ENCODE measurements around the gene CD55. TPM values are rescaled to one million over a fixed set of nuclear protein-coding genes. Genes with fewer than 3 reads are reported as not detected.

Gene CD55, protein sequence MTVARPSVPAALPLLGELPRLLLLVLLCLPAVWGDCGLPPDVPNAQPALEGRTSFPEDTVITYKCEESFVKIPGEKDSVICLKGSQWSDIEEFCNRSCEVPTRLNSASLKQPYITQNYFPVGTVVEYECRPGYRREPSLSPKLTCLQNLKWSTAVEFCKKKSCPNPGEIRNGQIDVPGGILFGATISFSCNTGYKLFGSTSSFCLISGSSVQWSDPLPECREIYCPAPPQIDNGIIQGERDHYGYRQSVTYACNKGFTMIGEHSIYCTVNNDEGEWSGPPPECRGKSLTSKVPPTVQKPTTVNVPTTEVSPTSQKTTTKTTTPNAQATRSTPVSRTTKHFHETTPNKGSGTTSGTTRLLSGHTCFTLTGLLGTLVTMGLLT
- 30.6 TPM for total RNA-seq

DNA sequence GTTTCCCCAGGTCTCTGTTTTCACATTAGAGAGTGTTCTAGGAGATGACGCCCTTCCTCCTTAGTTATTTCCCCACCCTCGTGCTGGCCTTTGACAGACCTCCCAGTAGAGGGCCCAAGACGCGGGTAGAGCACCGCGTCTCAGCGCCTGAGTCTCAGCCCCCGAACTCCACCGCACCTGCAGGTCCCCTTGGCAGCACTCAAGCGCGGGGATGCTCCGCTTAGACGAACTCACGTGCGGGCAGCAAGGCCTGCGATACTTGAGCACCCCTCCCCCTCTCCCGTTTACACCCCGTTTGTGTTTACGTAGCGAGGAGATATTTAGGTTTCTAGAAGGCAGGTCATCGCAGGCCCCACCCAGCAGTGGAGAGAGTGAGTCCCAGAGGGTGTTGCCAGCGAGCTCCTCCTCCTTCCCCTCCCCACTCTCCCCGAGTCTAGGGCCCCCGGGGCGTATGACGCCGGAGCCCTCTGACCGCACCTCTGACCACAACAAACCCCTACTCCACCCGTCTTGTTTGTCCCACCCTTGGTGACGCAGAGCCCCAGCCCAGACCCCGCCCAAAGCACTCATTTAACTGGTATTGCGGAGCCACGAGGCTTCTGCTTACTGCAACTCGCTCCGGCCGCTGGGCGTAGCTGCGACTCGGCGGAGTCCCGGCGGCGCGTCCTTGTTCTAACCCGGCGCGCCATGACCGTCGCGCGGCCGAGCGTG lies at the start of gene CD55:
Gene CD55 (plus strand): TSS at position 600 of the 711 bp plus-strand sequence. CDS start 88 bp downstream, at position 688.
- DNase-seq: peak; percentile 88

DNA sequence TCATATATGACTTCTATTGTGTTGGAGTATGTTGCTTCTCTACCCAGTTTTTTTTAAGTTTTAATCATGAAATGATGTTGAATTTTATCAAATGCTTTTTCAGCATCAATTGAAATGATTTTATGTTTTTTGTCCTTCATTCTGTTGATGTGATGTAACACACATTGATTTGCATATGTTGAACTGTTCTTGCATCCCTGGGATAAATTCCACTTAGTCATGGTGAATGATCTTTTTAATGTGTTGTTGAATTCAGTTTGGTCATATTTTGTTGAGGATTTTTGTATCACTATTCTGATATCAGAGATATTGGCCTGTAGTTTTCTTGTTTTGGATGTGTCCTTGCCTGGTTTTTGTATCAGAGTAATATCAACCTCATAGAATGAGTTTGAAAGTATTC lies 46.6 kb upstream of the CD55 start:
- no peak for DNase-seq

DNA sequence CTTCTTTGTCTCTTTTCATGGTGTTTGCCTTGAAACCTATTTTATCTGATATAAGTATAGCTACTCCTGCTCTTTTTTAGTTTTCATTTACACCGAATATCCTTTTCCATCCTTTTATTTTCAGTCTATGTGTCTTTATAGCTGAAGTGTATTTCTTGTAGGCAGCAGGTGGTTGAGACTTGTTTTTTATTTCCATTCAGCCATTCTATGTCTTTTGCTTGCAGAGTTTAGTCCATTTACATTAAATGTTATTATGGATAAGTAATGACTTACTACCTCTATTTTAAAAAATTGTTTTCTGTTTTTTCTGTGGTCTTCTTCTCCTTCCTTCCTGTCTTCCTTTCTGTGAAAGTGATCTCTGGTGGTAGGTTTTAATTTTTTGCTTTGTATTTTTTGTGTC lies 45.0 kb upstream of the CD55 start:
- DNase-seq: no peak

DNA sequence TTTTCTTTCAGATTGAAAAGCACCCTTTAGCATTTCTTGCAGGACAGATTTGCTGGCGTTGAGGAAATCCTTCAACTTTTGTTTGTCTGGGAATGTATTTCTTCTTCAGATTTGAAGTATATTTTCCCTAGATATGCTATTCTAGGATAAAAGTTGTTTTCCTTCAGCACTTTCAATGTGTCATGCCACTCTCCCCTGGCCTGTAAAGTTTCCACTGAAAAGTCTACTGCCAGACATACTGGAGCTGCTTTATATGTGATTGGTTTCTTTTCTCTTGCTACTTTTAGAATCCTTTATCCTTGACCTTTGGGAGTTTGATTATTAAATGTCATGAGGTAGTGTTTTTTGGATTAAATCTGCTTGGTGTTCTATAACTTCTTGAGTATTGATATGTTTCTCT lies 44.2 kb upstream of the CD55 start:
- DNase-seq: no peak

DNA sequence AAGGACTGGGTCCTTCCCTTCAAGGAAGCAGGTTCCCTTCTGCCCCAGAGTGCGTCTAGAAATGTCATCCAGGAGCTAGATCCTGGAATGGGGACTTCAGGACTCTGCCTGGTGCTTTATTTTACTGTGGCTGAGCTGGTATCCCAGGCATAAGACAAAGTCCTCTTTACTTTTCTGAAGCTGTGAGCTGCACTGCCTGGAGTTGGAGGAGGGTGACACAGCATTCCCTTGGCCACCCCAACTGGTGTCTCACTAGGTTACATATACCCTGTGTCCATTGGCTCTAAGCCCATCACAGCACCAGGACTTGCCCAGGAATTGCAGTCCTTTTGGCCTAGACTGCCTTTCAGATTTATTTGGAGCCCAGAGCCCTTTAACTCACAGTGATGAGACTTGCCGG lies 41.8 kb upstream of the CD55 start:
- DNase-seq: no peak

DNA sequence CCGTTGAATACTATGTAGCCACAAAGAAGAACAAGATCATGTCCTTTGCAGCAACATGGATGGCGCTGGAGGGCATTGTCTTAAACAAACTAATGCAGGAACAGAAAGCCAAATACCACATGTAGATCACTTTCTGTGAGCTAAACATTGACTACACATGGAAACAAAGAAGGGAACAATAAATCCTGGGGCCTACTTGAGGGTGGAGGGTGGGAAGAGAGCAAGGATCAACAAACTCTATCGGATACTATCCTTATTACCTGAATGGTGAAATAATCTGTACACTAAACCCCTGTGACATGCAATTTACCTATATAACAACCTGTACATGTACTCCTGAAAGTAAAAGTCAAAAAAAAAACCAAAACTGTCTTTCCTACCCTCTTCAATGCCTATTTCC lies 40.8 kb upstream of the CD55 start:
- no peak for DNase-seq

DNA sequence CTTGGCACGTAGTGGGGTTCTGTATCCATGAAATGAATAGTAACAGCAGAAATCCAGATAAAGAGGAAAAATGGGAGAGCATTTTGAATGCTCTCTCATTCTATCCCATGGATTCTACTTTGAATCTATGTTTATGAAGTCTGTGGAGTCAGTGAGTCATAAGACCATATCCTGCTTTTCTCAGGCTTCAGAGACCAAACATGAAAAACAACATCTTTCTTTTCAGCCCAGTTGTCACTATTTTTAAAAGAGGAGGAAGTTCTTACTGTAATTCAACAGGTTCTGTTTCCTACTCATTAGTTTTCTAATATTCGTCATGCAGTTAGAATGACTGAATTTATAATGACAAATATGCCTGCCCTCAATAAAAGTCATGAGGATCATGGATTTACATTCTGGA lies 39.4 kb upstream of the CD55 start:
- DNase-seq: no peak

DNA sequence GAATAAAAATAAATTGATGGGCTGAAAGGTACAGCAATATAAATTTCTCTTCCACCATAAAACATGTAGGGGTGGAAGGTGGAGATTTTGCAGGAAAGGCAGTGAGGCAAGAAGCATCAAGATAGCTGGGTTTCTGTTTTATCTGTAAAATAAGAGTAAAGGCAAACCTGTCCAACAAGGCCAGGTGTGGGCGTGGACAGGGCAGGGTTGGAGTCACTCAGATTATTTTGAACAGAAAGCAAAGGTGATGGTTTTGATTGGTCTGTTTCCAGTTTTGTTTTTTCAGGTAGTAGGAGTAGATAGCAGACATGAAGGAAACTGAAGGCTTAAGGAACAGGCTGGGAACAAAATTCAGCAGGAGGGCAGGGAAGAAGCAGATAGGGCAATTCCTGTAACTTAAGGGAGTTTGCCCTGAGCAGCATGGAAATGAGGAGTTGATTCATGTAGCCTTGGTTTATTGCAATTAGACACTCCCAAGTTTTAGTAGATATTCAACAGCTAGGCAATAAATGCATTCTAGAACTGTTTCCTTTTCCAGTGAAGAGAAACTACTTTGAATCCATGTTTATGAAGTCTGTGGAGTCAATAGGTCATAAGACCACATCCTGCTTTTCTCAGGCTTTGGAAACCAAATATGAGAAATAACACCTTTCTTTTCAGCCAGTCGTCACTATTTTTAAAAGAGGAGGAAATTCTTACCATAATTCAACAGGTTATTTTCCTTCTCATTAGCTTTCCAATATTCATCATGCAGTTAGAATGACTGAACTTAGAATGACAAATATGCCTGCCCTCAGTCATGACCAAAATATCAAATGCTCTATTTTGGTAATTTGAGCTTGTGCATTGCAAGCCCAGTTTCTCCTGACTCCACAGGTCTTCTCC lies 38.7 kb upstream of the CD55 start:
- DNase-seq: no peak

DNA sequence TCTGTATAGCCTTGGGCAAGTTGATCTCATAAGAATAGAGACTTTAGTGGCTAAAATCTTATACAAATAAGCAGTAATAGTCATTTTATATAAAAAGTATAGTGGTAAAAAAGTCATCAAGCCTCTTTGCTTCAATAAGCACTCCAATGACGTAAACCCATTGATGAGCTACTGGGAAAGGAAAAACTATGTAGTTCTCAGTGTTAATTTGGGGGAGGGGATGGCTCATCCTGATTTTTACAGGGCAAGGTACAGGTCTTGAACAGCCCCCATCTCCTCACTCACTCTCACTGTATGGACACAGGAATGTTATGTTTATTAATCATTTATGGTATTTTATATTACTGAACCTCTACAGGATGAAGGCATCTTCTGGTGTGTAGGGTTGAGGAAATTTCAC lies 38.1 kb upstream of the CD55 start:
- DNase-seq: no peak

DNA sequence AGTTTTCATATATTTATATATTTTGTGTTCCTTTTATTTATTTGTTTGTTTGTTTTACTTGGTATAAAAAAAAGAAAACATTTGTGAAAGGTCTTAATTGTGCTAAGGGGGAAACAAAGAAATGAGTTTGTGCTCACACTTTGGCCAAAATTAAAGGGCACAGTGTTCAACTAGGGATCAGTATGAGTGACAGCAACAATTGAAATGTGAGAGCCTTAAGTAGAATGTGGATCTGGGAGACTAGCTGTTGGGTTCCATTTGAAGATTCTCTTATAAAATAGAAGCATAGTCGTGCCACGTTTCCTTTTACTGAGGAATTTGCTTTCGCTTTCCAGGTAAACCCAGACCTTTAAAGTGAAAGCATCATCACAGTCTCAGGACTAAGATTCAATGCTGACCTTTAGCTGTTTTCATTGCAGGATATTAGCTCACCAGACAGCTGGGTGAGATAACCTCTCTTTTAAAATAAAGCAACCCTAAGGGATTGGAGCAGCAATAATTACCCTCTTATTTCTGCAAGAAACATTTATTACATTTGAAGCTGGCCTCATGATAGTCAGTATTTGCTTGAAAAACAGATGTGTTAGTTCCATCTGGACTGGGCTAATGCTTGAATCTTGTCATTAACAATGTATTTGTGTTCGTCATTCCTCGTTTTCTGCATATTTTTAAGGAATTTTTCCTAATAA lies 37.1 kb upstream of the CD55 start:
- no peak for DNase-seq

DNA sequence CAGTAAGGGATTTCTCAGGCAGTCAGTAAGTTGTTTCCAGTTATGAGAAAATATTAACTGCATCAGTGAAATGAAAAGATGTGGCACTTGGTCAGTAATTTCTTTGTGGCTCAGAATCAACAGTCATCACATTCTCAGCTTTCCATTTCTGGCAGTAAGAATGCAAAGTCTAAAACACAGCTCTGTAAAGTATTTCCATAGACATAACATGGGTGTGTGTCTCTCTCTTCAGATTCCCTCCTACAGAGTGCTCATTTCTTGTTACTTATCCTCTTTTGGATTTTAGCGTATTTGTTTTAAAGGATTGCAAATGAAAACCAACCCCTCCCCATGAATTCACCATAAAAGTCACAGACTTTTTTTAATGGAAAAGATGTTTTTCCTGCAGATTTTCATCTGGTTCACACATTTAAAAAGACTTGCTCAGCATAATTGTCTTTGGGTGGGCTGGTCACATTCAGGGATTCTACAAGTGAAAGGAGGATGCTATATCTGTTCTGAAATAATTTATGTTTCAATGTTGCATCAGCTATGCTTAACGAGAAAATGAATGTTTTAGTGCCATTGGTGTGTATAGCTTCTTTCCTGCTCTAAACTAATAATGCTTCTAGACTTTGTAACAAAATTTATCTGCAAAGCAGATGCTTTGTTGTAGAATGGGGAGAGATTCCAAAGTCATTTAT lies 34.6 kb upstream of the CD55 start:
- peak; percentile 36 for DNase-seq

DNA sequence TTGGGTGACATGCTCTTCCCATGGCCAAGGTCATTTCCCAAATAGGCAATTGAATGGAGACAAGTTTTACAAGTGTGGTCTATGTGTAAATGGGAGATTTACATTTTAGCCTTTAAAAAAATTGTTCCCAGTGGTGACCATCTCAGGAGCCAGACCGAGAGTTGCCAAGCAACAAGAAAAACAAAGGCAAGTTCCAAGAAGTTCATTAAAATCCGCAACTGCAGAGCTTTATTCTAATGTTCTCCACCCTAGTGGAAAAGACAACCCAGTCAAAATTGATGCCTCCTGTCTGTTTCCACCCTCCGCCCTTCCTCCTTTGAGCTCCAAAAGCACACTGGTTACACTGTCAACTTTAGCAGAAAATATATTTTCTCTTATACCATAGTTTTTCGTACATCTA lies 33.2 kb upstream of the CD55 start:
- peak; percentile 47 for DNase-seq

DNA sequence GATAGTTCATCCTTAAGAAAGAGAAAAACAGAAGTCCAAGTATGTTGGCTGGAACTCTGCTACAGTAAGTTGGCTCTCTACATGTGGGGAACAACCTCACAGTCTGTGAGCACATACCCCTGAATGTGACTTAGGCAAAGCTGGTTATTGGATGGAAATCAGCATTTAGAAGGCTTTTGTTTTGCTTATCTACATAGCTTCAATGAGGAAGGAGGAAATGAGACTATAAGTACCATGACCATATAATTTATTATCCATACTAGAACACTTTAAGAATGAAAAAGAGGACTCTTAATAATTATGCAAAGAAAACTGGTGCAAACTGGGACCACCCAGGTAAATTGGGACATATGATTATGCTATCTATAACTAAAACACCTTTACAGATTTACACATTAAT lies 31.7 kb upstream of the CD55 start:
- DNase-seq: no peak

DNA sequence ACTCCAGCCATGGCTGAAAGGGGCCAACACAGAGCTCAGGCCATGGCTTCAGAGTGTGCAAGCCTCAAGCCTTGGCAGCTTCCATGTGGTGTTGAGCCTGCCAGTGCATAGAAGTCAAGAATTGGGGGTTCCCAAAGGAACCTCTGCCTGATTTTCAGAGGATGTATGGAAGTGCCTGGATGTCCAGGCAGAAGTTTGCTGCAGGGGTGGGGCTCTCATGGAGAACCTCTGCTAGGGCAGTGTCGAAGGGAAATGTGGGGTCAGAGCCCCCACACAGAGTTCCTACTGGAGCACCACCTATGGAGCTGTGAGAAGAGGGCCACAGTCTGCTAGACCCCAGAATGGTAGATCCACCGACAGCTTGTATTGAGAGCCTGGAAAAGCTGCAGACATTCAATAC lies 29.8 kb upstream of the CD55 start:
- no peak for DNase-seq

DNA sequence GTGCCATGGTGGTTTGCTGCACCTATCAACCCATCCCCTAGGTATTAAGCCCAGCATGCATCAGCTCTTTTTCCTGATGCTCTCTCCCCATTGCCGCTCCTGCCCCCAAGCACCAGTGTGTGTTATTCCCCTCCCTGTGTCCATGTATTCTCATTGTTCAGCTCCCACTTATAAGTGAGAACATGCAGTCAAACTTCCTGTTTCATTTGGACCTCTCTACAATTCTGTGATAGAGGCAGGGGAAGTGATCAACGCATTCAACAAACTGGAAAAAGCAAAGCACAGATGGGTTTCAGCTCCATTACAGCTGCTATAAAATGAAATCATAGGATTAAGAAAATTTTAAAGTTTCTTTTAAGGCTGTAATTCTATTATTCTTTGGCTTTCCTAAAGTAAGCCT lies 23.3 kb upstream of the CD55 start:
- no peak for DNase-seq

DNA sequence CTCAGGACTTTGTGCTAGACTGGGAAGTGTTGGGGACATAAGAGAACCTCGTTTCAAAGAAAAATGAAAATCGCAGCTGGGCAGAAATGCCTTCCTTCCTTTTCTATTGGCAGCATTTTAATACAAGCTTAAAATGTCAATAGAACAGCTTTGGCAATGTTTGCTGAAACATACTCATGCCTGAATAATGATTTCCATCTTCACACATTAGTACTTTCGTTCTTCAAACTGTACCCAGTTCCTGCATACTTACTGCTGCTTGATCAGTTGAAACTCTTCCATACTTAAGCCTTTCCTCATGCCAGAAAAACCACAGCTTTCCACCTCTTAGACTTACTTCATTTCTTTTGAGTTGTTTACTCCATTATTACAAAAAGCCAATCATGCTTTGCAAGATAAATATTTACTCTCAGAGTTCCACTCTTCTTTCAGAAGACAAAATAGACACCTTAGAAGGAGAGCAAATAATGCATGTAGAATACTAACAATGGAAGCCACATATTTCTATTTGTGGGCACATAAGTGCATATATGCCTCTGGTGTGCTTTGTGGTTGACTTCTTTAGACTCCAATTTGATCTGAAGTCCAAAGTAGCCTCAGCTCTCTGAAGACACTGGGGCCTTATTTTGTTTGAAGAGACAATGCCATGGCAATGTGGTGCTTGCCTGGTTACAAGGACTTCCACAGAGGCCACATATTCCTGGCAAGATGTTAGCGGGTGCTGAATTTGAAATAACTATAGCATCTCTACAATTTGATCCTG lies 22.7 kb upstream of the CD55 start:
- DNase-seq: no peak

DNA sequence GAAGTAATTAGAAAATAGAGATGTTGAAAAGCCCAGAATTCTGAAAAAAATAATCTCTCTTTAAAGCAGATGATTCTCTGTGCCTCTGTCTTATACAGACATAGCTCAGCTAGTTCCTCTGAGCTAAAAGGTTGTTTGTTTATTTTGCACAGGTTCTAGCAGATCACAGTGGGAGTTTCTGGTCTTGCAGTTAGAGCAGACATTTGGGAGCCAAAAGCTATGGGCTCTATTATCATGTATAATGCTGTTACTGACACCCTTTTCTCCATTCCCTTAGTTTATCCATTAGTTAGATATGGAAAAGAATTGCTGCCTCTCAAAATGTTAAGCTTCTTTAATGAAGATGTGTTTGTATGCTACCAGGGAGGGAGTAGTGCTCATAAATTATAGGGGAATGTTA lies 20.5 kb upstream of the CD55 start:
- DNase-seq: no peak

DNA sequence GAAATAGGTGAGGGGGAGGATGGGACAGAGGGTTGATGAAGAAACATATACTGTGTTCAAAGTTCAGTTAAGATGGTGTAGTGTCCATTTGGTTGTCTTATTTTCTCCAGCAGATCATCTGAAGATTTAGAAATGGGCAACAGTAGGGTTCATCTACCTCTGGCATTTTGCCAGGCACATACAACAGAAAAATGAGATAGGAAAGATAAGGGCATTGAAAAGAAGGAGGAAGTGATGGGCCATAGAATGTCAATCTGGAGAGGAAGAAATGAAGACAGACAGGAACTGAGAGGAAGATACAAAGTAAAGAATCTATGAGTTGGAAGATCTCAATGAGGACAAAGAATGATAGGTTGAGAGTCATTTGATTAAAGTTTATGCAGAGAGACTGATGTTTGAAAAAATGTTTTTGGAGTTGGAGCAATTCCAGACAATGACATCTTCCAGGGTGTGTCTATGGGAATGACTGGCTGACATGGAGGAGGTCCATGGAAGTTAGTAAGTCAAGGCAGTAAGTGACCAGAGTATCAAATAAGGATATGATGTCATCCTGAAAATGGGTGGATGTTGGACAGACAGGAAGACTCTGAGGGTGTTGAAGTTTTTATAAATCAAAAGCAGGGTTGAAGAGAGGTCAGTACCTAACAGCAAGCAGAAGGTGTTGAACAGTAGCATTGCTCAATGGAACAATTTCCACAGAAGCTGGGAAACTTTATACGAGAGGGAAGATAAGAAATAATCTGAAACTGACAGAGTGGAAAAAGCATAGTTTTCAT lies 18.7 kb upstream of the CD55 start:
- DNase-seq: no peak

DNA sequence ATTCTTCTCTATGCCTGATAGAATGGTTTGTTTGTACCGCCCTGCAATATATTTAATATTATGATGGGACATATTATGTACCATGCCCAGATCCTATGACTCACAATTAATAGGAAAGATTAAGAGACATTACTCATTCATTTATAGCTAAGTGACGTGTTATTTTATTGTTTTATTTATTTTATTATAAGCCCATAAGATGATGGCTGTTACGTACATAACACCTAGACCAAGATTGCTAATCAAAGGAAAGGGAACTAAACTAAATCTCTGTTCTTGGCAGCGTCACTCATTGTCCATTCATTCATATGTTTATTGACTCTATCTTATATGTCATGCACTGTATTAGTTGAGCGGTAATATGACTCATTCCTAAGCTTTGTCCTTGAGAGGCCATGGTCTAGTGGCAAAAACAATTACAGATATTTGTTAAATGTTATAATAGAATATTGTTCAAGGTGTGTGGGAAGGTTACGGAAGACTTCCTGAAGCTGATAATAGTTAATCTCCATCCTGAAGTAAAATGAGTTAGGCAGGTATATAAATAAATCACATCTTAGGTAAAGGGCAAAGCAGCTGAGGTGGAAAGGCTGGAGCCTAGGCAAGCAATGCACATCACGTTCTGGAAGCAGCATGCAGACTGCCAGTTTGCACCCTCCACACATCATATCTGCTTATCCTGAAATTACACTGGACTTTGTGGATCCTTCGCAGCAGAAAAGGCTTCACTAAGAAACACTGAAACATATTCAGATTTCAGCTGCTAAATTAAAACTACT lies 16.6 kb upstream of the CD55 start:
- DNase-seq: no peak
